ENCODE measurements around the gene PPP4C.

DNA sequence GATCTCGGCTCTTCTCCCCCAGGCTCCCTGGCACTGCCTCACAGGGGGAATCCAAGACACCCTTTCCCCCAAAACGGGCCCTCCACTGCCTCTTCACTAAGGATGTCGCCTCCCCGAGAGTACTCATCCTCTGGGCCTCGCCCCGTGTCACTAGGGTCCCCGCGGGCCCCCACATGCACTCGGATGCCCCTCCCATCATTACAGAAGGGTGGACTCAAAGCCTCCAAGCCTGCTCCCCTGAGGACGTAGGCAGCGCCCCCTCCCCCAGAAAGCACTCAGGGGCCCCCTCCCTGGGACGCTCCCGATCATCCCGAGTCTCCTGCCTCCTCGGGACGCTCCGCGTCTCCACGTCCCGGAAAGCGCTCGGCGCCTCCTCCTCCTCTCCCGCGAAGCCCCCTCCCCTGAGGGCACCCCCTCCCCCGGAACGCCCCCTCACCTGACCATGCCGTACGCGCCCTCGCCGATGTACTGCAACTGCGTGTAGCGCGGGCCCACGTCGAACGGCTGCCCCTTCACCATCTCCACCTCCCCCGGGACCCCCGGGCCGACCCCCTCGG is 46.9 kb downstream of the PPP4C start:
- TF ChIP-seq POLR2AphosphoS5 (IDR thresholded peaks at IDR 0.05; ENCODE audit: borderline replicate concordance, low read depth, low read length) (no peak), EZH2 (IDR thresholded peaks at IDR 0.05) (no peak), FOXP2 (optimal IDR thresholded peaks at IDR 0.05; ENCODE audit: control extremely low read depth, extremely low read length, insufficient read depth) (no peak)
